ENCODE data around the gene OBSCN.
"Not testable (repeated sequence)": the region's sequence is repeated elsewhere in the genome, so short reads cannot be mapped to it uniquely, and the experiment has no call there.

Gene OBSCN

GRCh38 chr1:228262475-228262874 is 54.6 kb downstream of the OBSCN start:
- no peak for DNase-seq (ENCODE audit: low read depth in 2 of 2)

GRCh38 chr1:228263636-228264035 is 55.8 kb downstream of the OBSCN start:
- no peak for DNase-seq (ENCODE audit: low read depth in 2 of 2)

- no peak for DNase-seq (ENCODE audit: low read depth in 2 of 2)
Measured at GRCh38 chr1:228264090-228264829, 56.4 kb downstream of the OBSCN start.

- DNase-seq (ENCODE audit: low read depth in 2 of 2), result no peak
Measured at GRCh38 chr1:228265167-228265566, 57.3 kb downstream of the OBSCN start.

- DNase-seq (ENCODE audit: low read depth in 2 of 2), result no peak
Measured at GRCh38 chr1:228267962-228268880, 60.4 kb downstream of the OBSCN start.

GRCh38 chr1:228268881-228269265 is 61.0 kb downstream of the OBSCN start:
- no peak for DNase-seq (ENCODE audit: low read depth in 2 of 2)

- DNase-seq (ENCODE audit: low read depth in 2 of 2), result not testable (repeated sequence)
Measured at GRCh38 chr1:228269431-228269830, 61.6 kb downstream of the OBSCN start.

GRCh38 chr1:228270032-228270431 is 62.2 kb downstream of the OBSCN start:
- DNase-seq (ENCODE audit: low read depth in 2 of 2), result no peak

GRCh38 chr1:228271701-228272251 is 63.9 kb downstream of the OBSCN start:
- DNase-seq (ENCODE audit: low read depth in 2 of 2), result no peak

- DNase-seq (ENCODE audit: low read depth in 2 of 2), result no peak
Measured at GRCh38 chr1:228272331-228272791, 64.5 kb downstream of the OBSCN start.

- no peak for DNase-seq (ENCODE audit: low read depth in 2 of 2)
Measured at GRCh38 chr1:228272831-228273571, 65.2 kb downstream of the OBSCN start.

- no peak for DNase-seq (ENCODE audit: low read depth in 2 of 2)
Measured at GRCh38 chr1:228273720-228274451, 66.0 kb downstream of the OBSCN start.

GRCh38 chr1:228274452-228275178 is 66.8 kb downstream of the OBSCN start:
- no peak for DNase-seq (ENCODE audit: low read depth in 2 of 2)

GRCh38 chr1:228275179-228275429 is 67.3 kb downstream of the OBSCN start:
- no peak for DNase-seq (ENCODE audit: low read depth in 2 of 2)

GRCh38 chr1:228275430-228276173 is 67.8 kb downstream of the OBSCN start:
- DNase-seq (ENCODE audit: low read depth in 2 of 2), result peak; percentile 80 to 92

GRCh38 chr1:228276174-228276831 is 68.5 kb downstream of the OBSCN start:
- no peak for DNase-seq (ENCODE audit: low read depth in 2 of 2)

GRCh38 chr1:228276901-228277490 is 69.2 kb downstream of the OBSCN start:
- DNase-seq (ENCODE audit: low read depth in 2 of 2), result no peak

- DNase-seq (ENCODE audit: low read depth in 2 of 2), result no peak
Measured at GRCh38 chr1:228277491-228278431, 69.9 kb downstream of the OBSCN start.

Data from stimulated activated CD4-positive, alpha-beta T cell treated with anti-CD3 and anti-CD28 coated beads, Interleukin-12 subunit alpha, Interleukin-12 subunit beta, amount 100 ng/mL, for 24 hours (primary cell).